Prostate gland (tissue), 2 donors: Measurements from ENCODE around the gene SLC24A3.

Experiments used
- CTCF ChIP-seq, 4 experiments: fragments of 200-600 bp in 2 of 4; fragments of 450-650 bp in 2 of 4; sonication (generic) in 2 of 4; IDR thresholded peaks; 1 replicate in 3 of 4; 2 replicates in 1 of 4; pipeline ENCODE4 v1.5.1; 2016 to 2019; ENCODE audit warnings: antibody characterized with exemption in 4 of 4, mild to moderate bottlenecking in 2 of 4, moderate library complexity in 2 of 4
- POLR2A ChIP-seq: fragments of 450-650 bp; IDR thresholded peaks from one replicate; pipeline ENCODE4 v1.6.1; 2016; ENCODE audit warnings: antibody characterized with exemption, mild to moderate bottlenecking

DNA sequence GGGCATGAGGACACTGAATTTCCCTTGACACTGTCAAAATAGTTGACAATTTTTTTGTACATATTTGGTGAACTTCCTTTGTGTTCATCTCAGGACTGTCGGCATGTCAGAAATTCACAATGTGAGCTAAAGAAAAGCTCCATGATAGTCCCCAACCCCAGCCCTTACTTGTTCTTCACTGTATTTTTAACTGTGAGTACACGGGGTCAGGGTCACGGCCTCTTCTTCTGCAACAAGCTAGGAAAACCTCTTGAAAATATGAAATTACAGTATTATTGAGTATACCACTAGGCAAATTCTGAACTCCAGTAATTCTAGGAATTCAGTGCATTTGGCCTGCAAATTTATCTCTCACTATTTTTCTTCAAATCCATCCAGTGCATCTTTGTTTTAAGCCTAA lies 199.4 kb downstream of the SLC24A3 start:
- TF ChIP-seq CTCF (IDR thresholded peaks at IDR 0.05): no peak
- no peak for TF ChIP-seq POLR2A
